NK-92 (cell line): ENCODE data around the gene SYCE1L.
"Not testable (repeated sequence)": the region's sequence is repeated elsewhere in the genome, so short reads cannot be mapped to it uniquely, and the experiment has no call there.

ENCODE experiments used
- DNase-seq: peaks from one replicate; lab custom pipeline; 2025; ENCODE audit not compliant: unreplicated experiment; lab: John Stamatoyannopoulos, UW

The SYCE1L gene

DNA sequence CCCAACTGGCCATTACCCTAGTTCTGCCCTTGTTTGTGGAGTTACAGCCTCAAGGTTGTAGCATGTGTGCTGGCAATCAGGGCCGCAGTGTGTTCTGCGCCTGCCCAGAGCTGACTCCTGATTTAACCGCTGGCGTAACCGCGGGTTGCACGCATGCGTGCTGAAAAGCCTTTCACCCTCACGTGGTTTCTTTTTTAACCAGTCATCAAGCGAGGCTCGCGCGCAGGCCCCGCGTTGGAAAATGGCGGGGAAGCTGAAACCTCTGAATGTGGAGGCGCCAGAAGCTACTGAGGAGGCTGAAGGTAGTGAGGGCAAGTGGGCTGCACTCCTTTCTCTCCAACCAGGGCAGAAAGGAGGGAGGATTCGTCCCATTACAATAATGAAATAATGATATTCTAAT is at the start of gene SYCE1L:
Gene SYCE1L (plus strand): TSS at position 198 of the 400 bp plus-strand sequence. CDS start 44 bp downstream, at position 242.
- DNase-seq, result no peak

- DNase-seq, result no peak
These were observed 41.7 kb upstream of the SYCE1L start for GRCh38 chr16:77157346-77158058.

DNA sequence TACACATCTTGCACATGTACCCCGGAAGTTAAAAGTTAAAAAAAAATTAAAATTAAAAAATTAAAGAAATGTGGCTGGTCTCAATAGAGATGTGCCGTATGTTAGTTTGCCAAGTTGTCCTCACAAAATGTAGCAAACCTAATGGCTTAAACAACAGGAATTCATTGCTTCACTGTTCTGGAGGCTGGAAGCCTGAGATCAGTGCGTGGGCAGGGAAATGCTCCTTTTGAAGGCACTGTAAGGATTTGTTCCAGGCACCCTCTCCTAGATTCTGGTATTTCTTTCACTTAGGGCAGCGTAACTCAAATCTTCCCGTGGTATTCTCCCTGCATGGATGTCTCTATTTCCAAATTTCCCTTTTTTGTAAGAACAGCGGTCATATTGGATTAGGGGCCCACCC is 40.9 kb upstream of the SYCE1L start:
- no peak for DNase-seq

DNA sequence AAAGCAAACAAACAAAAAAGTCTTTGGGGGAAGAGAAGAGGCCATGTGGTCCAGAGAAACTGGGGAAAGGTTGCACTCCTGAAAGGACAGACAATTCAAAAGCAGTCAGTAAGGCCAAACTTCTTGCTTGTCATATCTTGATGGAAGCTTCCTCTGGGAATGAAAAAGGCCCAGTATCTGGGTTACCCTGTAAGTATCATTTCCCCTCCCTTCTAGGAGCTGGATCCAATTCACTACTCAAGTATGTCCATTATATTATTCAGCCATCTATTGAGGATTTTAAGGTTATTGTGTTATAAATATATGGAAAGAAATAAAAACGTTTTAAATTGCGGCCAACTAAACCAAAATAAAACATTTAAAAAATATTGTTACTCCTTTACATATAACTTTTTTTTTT is 34.2 kb upstream of the SYCE1L start:
- no peak for DNase-seq

- not testable (repeated sequence) for DNase-seq
These were observed 33.5 kb upstream of the SYCE1L start for GRCh38 chr16:77165536-77166236.

- DNase-seq, result no peak
These were observed 32.5 kb upstream of the SYCE1L start for GRCh38 chr16:77166726-77167125.

- no peak for DNase-seq
These were observed 30.3 kb upstream of the SYCE1L start for GRCh38 chr16:77168901-77169300.

GRCh38 chr16:77169650-77170236 is 29.5 kb upstream of the SYCE1L start:
- DNase-seq, result no peak

DNA sequence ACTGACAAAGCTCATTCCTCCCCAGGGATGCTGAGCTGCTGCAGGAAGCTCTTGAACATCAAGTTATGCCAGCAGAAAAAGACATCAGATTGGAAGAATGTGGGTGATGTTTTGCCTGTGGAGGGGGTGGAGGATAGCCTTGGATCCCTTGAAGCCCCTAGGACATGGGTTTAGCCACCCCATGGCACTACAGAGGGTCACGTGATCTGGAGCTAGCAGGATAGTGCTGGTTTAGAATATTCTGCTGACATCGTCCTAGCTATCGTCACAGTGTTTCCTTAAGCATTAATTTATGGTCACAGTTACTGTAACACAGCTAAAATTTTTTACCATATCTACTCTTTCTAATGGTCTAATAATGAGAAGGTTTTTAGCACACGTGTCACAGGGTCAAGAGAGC is 28.4 kb upstream of the SYCE1L start:
- DNase-seq, result no peak

DNA sequence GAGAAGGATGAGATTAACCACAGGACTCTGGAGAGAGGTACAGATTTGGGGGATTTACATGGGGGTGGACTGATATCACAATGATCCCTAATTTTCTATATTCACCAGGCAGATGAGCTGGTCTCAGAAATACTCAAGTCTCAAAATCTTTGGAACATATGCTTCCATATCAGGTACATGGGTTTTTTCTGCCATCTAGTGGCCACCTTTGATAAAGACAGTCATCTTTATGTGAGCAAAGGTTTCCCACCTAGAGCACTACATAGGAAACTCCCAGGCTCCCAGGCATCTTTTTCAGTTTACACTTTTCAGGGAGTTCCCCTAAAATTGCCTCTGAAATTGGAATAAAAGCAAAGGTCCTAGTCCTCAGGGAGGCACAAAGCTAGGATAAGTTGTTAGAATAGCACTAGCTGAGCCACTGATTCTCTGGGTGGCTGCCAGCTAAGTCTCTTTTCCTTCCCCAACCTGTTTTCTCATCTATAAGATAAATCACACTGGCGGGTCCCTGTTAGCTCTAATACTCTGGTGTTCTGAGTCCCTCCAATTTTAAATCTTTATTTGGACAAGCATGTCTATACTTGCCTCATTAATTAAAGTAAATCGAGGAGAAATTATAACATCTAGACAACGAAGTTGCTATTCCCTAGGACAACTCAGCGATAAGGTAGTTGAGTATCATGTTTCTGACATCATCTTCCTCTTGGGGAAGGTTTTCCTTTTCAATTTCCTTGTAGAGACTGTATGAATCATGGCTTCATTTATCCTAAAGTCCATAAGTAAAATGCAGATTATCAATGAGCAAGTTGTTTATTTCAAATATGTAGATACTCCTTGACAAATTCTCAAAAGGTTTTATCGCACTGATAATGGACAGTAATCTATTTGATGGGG is 27.2 kb upstream of the SYCE1L start:
- DNase-seq, result no peak

DNA sequence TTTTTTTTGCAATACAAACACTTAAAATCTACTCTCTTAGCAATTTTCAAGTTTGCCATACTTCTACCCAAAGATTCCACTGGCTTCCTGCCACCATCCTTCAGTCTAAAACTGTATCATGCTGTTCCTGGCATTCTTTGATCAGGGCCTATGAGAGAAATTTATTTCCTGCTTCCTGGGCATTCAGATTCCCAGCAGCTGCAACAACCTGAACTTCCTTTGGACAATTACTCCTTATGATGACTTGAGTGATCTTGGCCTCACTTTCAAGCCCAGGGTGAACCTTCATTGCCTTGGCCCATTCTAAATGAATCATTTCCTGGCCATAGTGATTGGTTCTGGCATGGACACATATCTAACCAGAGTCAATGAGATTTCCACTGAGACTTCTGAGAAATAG is 26.3 kb upstream of the SYCE1L start:
- no peak for DNase-seq

- no peak for DNase-seq
These were observed 16.1 kb upstream of the SYCE1L start for GRCh38 chr16:77183137-77183536.

- not testable (repeated sequence) for DNase-seq
These were observed 12.9 kb upstream of the SYCE1L start for GRCh38 chr16:77186298-77186697.

GRCh38 chr16:77190190-77190477 is 9.1 kb upstream of the SYCE1L start:
- no peak for DNase-seq

GRCh38 chr16:77190478-77191258 is 8.5 kb upstream of the SYCE1L start, which contains the start of gene MON1B:
Gene MON1B, plus strand, starts transcription at chr16:77191190. Its CDS starts 296 bp downstream, at chr16:77191486.
- DNase-seq, result peak; percentile 80

- DNase-seq, result no peak
These were observed 7.8 kb upstream of the SYCE1L start for GRCh38 chr16:77191259-77191969.

DNA sequence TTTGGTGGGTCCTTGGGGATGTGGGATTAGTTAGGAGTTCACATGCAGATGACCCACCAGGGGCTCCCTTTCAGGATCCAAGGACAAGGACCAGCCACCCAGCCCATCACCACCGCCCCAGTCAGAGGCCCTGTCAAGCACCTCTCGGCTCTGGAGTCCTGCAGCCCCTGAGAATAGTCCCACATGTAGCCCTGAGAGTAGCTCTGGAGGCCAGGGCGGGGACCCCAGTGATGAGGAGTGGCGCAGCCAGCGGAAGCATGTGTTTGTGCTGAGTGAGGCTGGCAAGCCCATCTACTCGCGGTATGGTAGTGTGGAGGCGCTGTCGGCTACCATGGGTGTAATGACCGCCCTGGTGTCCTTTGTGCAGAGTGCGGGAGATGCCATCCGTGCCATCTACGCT is 5.8 kb upstream of the SYCE1L start:
- no peak for DNase-seq

DNA sequence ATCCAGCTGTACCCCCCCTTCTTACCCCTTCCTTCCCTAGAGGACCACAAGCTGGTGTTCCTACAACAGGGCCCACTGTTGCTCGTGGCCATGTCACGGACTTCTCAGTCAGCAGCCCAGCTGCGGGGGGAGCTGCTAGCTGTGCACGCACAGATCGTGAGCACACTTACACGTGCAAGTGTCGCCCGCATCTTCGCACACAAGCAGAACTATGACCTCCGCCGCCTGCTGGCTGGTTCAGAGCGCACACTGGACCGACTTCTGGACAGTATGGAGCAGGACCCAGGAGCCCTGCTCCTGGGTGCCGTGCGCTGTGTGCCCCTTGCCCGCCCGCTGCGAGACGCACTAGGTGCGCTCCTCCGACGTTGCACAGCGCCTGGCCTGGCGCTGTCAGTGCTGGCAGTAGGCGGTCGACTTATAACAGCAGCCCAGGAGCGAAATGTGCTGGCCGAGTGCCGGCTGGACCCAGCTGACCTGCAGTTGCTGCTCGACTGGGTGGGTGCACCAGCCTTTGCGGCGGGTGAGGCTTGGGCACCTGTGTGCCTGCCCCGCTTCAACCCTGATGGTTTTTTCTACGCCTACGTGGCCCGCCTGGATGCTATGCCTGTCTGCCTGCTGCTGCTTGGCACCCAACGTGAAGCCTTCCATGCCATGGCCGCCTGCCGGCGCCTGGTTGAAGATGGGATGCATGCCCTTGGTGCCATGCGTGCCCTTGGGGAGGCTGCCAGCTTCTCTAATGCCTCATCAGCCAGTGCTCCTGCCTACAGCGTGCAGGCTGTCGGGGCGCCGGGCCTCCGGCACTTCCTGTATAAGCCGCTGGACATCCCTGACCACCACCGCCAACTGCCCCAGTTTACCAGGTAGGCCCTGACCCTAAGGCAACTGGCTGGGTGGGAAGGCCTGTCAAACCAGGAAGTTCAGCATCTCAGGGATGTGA is 4.6 kb upstream of the SYCE1L start:
- DNase-seq, result no peak

DNA sequence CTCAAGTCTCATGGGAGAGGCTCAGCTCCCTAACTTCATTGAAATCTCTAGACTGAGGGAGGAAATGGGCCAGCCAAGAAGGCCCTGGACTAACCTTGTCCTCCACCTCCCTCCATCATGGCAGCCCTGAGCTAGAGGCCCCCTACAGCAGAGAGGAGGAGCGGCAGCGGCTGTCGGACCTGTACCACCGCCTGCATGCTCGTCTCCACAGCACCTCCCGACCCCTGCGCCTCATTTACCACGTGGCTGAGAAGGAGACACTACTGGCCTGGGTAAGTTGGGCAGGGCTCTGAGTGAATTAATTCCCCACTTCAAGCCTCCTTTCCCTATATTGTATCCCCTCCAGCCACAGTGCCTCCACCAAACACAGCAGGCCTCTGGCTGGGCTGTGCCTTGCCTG is 3.8 kb upstream of the SYCE1L start:
- no peak for DNase-seq
